Measurements from ENCODE around the gene GDF7.
A peak's percentile ranks its signal among the peaks of the same experiment; 100 is the strongest.

GDF7 gene

GRCh38 chr2:20624884-20625485 lies 42.0 kb upstream of the GDF7 start:
- Histone ChIP-seq H3K27me3 (ENCODE audit: insufficient read depth, poor library complexity, severe bottlenecking) (no peaks in the 10 kb centered on the region), H3K4me1 (ENCODE audit: insufficient read depth, poor library complexity, severe bottlenecking) (no peaks in the 10 kb centered on the region), H3K27ac (ENCODE audit: poor library complexity, severe bottlenecking) (no peak overlapping the region), H3K36me3 (ENCODE audit: low read depth) (no peaks in the 10 kb centered on the region), H3K9me3 (ENCODE audit: severe bottlenecking) (no peaks in the 10 kb centered on the region), H3K4me3 (ENCODE audit: severe bottlenecking) (no peak overlapping the region)
- no peak for ATAC-seq (ENCODE audit: low read depth)
- no peak for TF ChIP-seq CTCF (IDR thresholded peaks at IDR 0.05; ENCODE audit: poor library complexity, severe bottlenecking)
- peak; percentile 23 for DNase-seq (ENCODE audit: low spot score)

GRCh38 chr2:20625491-20626391 lies 41.2 kb upstream of the GDF7 start:
- H3K4me1 ChIP-seq (ENCODE audit: insufficient read depth, poor library complexity, severe bottlenecking): no peaks in the 10 kb centered on the region
- no peak overlapping the region for H3K27ac ChIP-seq (ENCODE audit: poor library complexity, severe bottlenecking)
- ATAC-seq (ENCODE audit: low read depth) (no peak), DNase-seq (ENCODE audit: low spot score) (peak; percentile 45)
- no peaks in the 10 kb centered on the region for H3K36me3 ChIP-seq (ENCODE audit: low read depth)
- H3K4me3 ChIP-seq (ENCODE audit: severe bottlenecking): no peak overlapping the region
- TF ChIP-seq CTCF (IDR thresholded peaks at IDR 0.05; ENCODE audit: poor library complexity, severe bottlenecking): no peak
- no peaks in the 10 kb centered on the region for H3K27me3 ChIP-seq (ENCODE audit: insufficient read depth, poor library complexity, severe bottlenecking)
- H3K9me3 ChIP-seq (ENCODE audit: severe bottlenecking): no peaks in the 10 kb centered on the region

DNA sequence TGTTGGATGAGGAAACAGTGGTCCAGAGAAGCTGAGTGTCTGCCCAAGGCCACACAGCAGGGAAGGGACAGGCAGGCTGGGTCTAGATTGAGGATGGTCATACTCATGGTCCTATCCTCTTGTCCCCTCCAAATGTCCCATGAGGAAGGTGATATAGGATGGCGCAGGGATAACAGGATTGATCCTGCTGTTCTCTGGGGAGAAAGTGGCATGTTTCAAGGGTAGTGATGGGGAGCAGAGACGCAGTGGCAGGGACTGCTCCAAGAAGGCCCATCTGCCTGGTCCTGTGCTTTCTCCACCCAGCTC lies 40.6 kb upstream of the GDF7 start:
- Histone ChIP-seq H3K4me3 (ENCODE audit: severe bottlenecking) (no peak overlapping the region), H3K4me1 (ENCODE audit: insufficient read depth, poor library complexity, severe bottlenecking) (no peaks in the 10 kb centered on the region), H3K27me3 (ENCODE audit: insufficient read depth, poor library complexity, severe bottlenecking) (no peaks in the 10 kb centered on the region), H3K9me3 (ENCODE audit: severe bottlenecking) (no peaks in the 10 kb centered on the region), H3K27ac (ENCODE audit: poor library complexity, severe bottlenecking) (no peak overlapping the region), H3K36me3 (ENCODE audit: low read depth) (no peaks in the 10 kb centered on the region)
- ATAC-seq (ENCODE audit: low read depth) (no peak), DNase-seq (ENCODE audit: low spot score) (no peak)
- TF ChIP-seq CTCF (IDR thresholded peaks at IDR 0.05; ENCODE audit: poor library complexity, severe bottlenecking): no peak

- H3K4me3 ChIP-seq (ENCODE audit: severe bottlenecking): no peak overlapping the region
- H3K36me3 ChIP-seq (ENCODE audit: low read depth): no peaks in the 10 kb centered on the region
- no peak overlapping the region for H3K27ac ChIP-seq (ENCODE audit: poor library complexity, severe bottlenecking)
- no peak for TF ChIP-seq CTCF (IDR thresholded peaks at IDR 0.05; ENCODE audit: poor library complexity, severe bottlenecking)
- no peaks in the 10 kb centered on the region for H3K9me3 ChIP-seq (ENCODE audit: severe bottlenecking)
- H3K4me1 ChIP-seq (ENCODE audit: insufficient read depth, poor library complexity, severe bottlenecking): no peaks in the 10 kb centered on the region
- DNase-seq (ENCODE audit: low spot score) (peak; percentile 47), ATAC-seq (ENCODE audit: low read depth) (no peak)
- no peaks in the 10 kb centered on the region for H3K27me3 ChIP-seq (ENCODE audit: insufficient read depth, poor library complexity, severe bottlenecking)
Observed at GRCh38 chr2:20626698-20627513, 40.0 kb upstream of the GDF7 start.

Measured in RWPE2 (cell line).